H1 (cell line): ENCODE measurements around the gene NUP210.

Experiments
- BACH1 ChIP-seq: IDR thresholded peaks from 2 replicates; pipeline ENCODE4 v1.6.1; 2012; ENCODE audit warnings: low read length, improper control_type of control experiment
- RBBP5 ChIP-seq: IDR thresholded peaks from 2 replicates; pipeline ENCODE4 v1.7.1; 2012; ENCODE audit warnings: low read depth, mild to moderate bottlenecking, inconsistent platforms, low read length, moderate library complexity, borderline replicate concordance
- YY1 ChIP-seq: IDR thresholded peaks from 2 replicates; pipeline ENCODE4 v1.6.1; 2011; ENCODE audit warnings: low read depth, mild to moderate bottlenecking, low read length

DNA sequence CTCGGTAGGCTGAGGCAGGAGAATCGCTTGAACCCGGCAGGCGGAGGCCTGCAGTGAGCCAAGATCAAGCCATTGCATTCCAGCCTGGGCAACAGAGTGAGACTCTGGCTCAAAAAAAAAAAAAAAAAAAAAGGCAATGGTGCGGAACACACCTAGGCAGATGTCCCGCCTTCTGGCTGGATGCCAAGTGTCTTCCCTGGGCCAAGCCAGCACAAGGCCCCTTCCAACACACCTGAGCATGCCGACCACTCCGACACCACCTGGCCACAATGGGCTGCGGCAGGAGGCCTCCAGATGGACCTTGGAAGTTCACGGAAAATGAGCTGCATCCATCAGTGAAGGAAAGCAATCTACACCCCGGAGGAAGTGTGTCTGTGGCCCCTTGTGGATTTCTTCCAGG, 19.0 kb downstream of the NUP210 start:
- TF ChIP-seq YY1 (no peak), RBBP5 (no peak), BACH1 (no peak)
